ENCODE results near the gene CFAP46.
A peak's percentile ranks its signal among the peaks of the same experiment; 100 is the strongest.
"Not testable (repeated sequence)": the region's sequence is repeated elsewhere in the genome, so short reads cannot be mapped to it uniquely, and the experiment has no call there.

The CFAP46 gene

GRCh38 chr10:132804785-132805426 lies 137.5 kb downstream of the CFAP46 start:
- no peak for DNase-seq (ENCODE audit: low spot score)

- DNase-seq (ENCODE audit: low spot score) = no peak
These were observed 138.1 kb downstream of the CFAP46 start for GRCh38 chr10:132804287-132804686.

GRCh38 chr10:132803416-132804210 lies 138.8 kb downstream of the CFAP46 start:
- DNase-seq (ENCODE audit: low spot score) = no peak

- no peak for DNase-seq (ENCODE audit: low spot score)
These were observed 139.6 kb downstream of the CFAP46 start for GRCh38 chr10:132802694-132803320.

GRCh38 chr10:132802048-132802447 lies 140.3 kb downstream of the CFAP46 start:
- no peak for DNase-seq (ENCODE audit: low spot score)

GRCh38 chr10:132799865-132800264 lies 142.5 kb downstream of the CFAP46 start:
- DNase-seq (ENCODE audit: low spot score) = no peak

- DNase-seq (ENCODE audit: low spot score) = no peak
These were observed 143.5 kb downstream of the CFAP46 start for GRCh38 chr10:132798876-132799275.

- DNase-seq (ENCODE audit: low spot score) = no peak
These were observed 144.0 kb downstream of the CFAP46 start for GRCh38 chr10:132798403-132798802.

- DNase-seq (ENCODE audit: low spot score) = not testable (repeated sequence)
These were observed 144.4 kb downstream of the CFAP46 start for GRCh38 chr10:132797986-132798385.

GRCh38 chr10:132796846-132797245 lies 145.5 kb downstream of the CFAP46 start:
- DNase-seq (ENCODE audit: low spot score) = no peak

- DNase-seq (ENCODE audit: low spot score) = no peak
These were observed 148.2 kb downstream of the CFAP46 start for GRCh38 chr10:132793871-132794849.

GRCh38 chr10:132793213-132793612 lies 149.2 kb downstream of the CFAP46 start:
- DNase-seq (ENCODE audit: low spot score) = no peak

- no peak for DNase-seq (ENCODE audit: low spot score)
These were observed 149.6 kb downstream of the CFAP46 start for GRCh38 chr10:132792796-132793195.

- not testable (repeated sequence) for DNase-seq (ENCODE audit: low spot score)
These were observed 150.3 kb downstream of the CFAP46 start for GRCh38 chr10:132792099-132792498.

GRCh38 chr10:132790934-132791829 lies 151.2 kb downstream of the CFAP46 start:
- no peak for DNase-seq (ENCODE audit: low spot score)

- DNase-seq (ENCODE audit: low spot score) = no peak
These were observed 151.9 kb downstream of the CFAP46 start for GRCh38 chr10:132790470-132790869.

GRCh38 chr10:132789659-132790148 lies 152.7 kb downstream of the CFAP46 start:
- no peak for DNase-seq (ENCODE audit: low spot score)

- no peak for DNase-seq (ENCODE audit: low spot score)
These were observed 153.5 kb downstream of the CFAP46 start for GRCh38 chr10:132788831-132789219.

GRCh38 chr10:132788180-132788830 lies 154.1 kb downstream of the CFAP46 start:
- DNase-seq (ENCODE audit: low spot score) = peak; percentile 66
